HG02852 (cell line): Measurements from ENCODE around the gene MSANTD7.

ENCODE experiments used
- ATAC-seq: cut with Tn5 transposase; IDR thresholded peaks from one replicate; pipeline ENCODE4 v1.9.1; 2021; ENCODE audit warnings: mild to moderate bottlenecking, moderate library complexity; ENCODE audit not compliant: unreplicated experiment

The MSANTD7 gene

DNA sequence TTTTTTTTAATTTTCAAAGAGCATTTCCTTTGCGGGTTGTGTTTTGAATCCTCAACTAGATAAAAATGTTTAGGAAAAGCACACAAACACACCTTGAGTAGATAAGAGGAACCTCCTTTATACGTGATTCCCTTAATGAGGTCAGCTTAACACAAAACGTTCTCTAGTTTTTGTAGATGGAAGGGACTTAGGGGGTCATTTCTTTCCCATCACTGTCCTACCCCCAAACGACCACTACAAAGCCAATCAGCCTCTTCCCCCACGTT, 41.8 kb downstream of the MSANTD7 start:
- ATAC-seq = no peak

DNA sequence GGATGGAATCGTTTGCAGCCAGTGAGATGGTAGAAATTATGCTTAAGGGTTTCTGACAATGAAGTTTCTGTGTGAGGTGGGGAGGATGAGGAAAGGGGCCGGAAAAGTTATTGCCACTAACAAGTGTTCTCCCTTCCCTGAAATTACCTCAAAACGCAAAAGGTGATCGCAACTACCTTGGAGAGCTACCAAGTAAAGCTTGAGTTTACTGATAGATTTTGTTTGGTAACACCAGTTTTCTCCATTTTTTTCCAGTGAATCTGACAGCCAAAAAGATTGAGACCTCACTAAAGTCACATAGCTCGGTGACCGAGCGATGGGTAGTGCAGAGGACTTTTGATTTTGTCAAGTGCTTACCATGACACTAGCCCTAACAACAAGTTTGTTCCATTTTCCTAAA, 42.1 kb downstream of the MSANTD7 start:
- ATAC-seq = no peak

GRCh38 chr10:14884082-14884481, 46.0 kb downstream of the MSANTD7 start:
- ATAC-seq = no peak
